GM12878 (cell line): ENCODE data around the gene LRRC3B. TPM values are rescaled to one million over a fixed set of nuclear protein-coding genes. Genes with fewer than 3 reads are reported as not detected.

Experiments used
- ATAC-seq: fragments of 200-7000 bp; cut with Tn5 transposase; 3 replicates; pipeline ENCODE4 v1.9.1; 2020; ENCODE audit warnings: mild to moderate bottlenecking, moderate library complexity
- BruUV-seq: library from RNA; stranded (reverse); fragments of 400-500 nt; replicated peaks from 2 replicates; lab custom pipeline; 2021; lab: Mats Ljungman, UMichigan
- CTCF ChIA-PET: fragments of 300-600 bp; sonication (Branson Sonifier 250); formaldehyde crosslinking; extraction: SDS; loops from one replicate; lab custom pipeline; 2021; ENCODE audit warnings: inconsistent platforms; lab: Yijun Ruan, JAX
- POLR2A ChIA-PET: fragments of 350-600 bp; formaldehyde crosslinking; extraction: SDS; loops from one replicate; lab custom pipeline; 2021; ENCODE audit warnings: inconsistent platforms; lab: Charles Lee
- RAD21 ChIA-PET: fragments of 300-600 bp; sonication (Branson Sonifier 250); formaldehyde crosslinking; loops from one replicate; lab custom pipeline; 2023; ENCODE audit warnings: antibody characterized with exemption; ENCODE audit not compliant: unreplicated experiment; lab: Charles Lee
- SMC1A ChIA-PET: fragments of 300-600 bp; sonication (Branson Sonifier 250); formaldehyde crosslinking; loops from one replicate; lab custom pipeline; 2023; ENCODE audit not compliant: unreplicated experiment, uncharacterized antibody; lab: Charles Lee
- DNase-seq: peaks from one replicate; pipeline ENCODE4 v3.0.0-alpha.2; 2011; ENCODE audit warnings: low read depth, low spot score
- FAIRE-seq: peaks from 3 replicates; lab custom pipeline; 2011; peaks lifted over from hg19 to GRCh38; lab: Jason Lieb, UNC
- H2AFZ ChIP-seq: 2 replicates; pipeline ENCODE4 v1.6.0; 2011; ENCODE audit warnings: low read depth, low read length, control low read depth; ENCODE audit not compliant: control insufficient read depth
- H3K27ac ChIP-seq: 2 replicates; pipeline ENCODE4 v1.5.1; 2011; ENCODE audit warnings: control low read depth; ENCODE audit not compliant: control insufficient read depth, insufficient read depth
- H3K27me3 ChIP-seq, 2 experiments: replicated peaks in 1 of 2; 2 replicates each; pipeline versions ENCODE4 v1.6.0 to v1.6.1; 2011; ENCODE audit warnings: low read length in 1 of 2; ENCODE audit not compliant: control insufficient read depth in 2 of 2, insufficient read depth in 2 of 2
- H3K36me3 ChIP-seq, 2 experiments: 2 replicates each; pipeline ENCODE4 v1.5.1; 2011; ENCODE audit warnings: low read length in 1 of 2; ENCODE audit not compliant: control insufficient read depth in 2 of 2, insufficient read depth in 2 of 2
- H3K4me1 ChIP-seq: 2 replicates; pipeline ENCODE4 v1.6.1; 2011; ENCODE audit warnings: mild to moderate bottlenecking, low read length, moderate library complexity, mixed read lengths; ENCODE audit not compliant: control insufficient read depth, insufficient read depth
- H3K4me2 ChIP-seq: 2 replicates; pipeline ENCODE4 v1.6.0; 2011; ENCODE audit warnings: control low read depth; ENCODE audit not compliant: control insufficient read depth, insufficient read depth
- H3K4me3 ChIP-seq: fragments of 200-600 bp; sonication (generic); 2 replicates; pipeline ENCODE4 v1.5.1; 2016
- H3K79me2 ChIP-seq: 2 replicates; pipeline ENCODE4 v1.6.0; 2011; ENCODE audit warnings: low read length; ENCODE audit not compliant: control insufficient read depth, insufficient read depth
- H3K9ac ChIP-seq: 2 replicates; pipeline ENCODE4 v1.8.0; 2011; ENCODE audit warnings: low read length, control low read depth, mixed read lengths; ENCODE audit not compliant: control insufficient read depth, insufficient read depth
- H3K9me3 ChIP-seq: replicated peaks from 3 replicates; pipeline ENCODE4 v1.5.1; 2011; ENCODE audit warnings: mild to moderate bottlenecking, low read length; ENCODE audit not compliant: control insufficient read depth, insufficient read depth
- H4K20me1 ChIP-seq: 2 replicates; pipeline ENCODE4 v1.6.0; 2011; ENCODE audit not compliant: control insufficient read depth, insufficient read depth
- ASH2L ChIP-seq: fragments of 300-600, 200-600 bp; sonication (generic); IDR thresholded peaks from 2 replicates; pipeline ENCODE4 v1.6.1; 2017; ENCODE audit warnings: low read depth, mild to moderate bottlenecking, borderline replicate concordance
- ATF3 ChIP-seq: IDR thresholded peaks from 2 replicates; pipeline ENCODE4 v1.6.1; 2011; ENCODE audit warnings: low read depth, mild to moderate bottlenecking, low read length, moderate library complexity, borderline replicate concordance; ENCODE audit errors: extremely low read depth
- CHD2 ChIP-seq: IDR thresholded peaks from 2 replicates; pipeline ENCODE4 v1.6.1; 2011; ENCODE audit warnings: low read depth, low read length, improper control_type of control experiment, borderline replicate concordance
- CREB1 ChIP-seq: IDR thresholded peaks from 2 replicates; pipeline ENCODE4 v1.6.1; 2012; ENCODE audit warnings: low read depth, mild to moderate bottlenecking, inconsistent platforms
- CREM ChIP-seq: IDR thresholded peaks from 2 replicates; pipeline ENCODE4 v1.6.1; 2014; ENCODE audit warnings: antibody characterized with exemption, low read depth
- E2F8 ChIP-seq: fragments of 450-650 bp; IDR thresholded peaks from 2 replicates; pipeline ENCODE4 v1.6.1; 2018; ENCODE audit warnings: mild to moderate bottlenecking, low read depth, moderate library complexity; ENCODE audit not compliant: partially characterized antibody
- ETV6 ChIP-seq, 2 experiments: fragments of 450-650 bp in 1 of 2; IDR thresholded peaks in 1 of 2; conservative IDR thresholded peaks in 1 of 2; 2 replicates each; pipeline ENCODE4 v1.6.1; 2014; ENCODE audit warnings: antibody characterized with exemption in 1 of 2, borderline replicate concordance in 1 of 2, low read depth in 1 of 2, mild to moderate bottlenecking in 1 of 2, moderate library complexity in 1 of 2
- HDAC2 ChIP-seq: fragments of 200-600 bp; sonication (generic); IDR thresholded peaks from 2 replicates; pipeline ENCODE4 v1.6.1; 2017
- IRF3 ChIP-seq: fragments of 450-650 bp; IDR thresholded peaks from 2 replicates; pipeline ENCODE4 v1.6.1; 2014; ENCODE audit warnings: mild to moderate bottlenecking
- LARP7 ChIP-seq: fragments of 450-650 bp; IDR thresholded peaks from 2 replicates; pipeline ENCODE4 v1.6.1; 2017; ENCODE audit warnings: mild to moderate bottlenecking
- MYC ChIP-seq: IDR thresholded peaks from 2 replicates; pipeline ENCODE4 v1.6.1; 2011; ENCODE audit warnings: mild to moderate bottlenecking, low read length, moderate library complexity, inconsistent platforms; ENCODE audit not compliant: insufficient read depth, insufficient replicate concordance, insufficient read length, severe bottlenecking
- PML ChIP-seq: IDR thresholded peaks from 2 replicates; pipeline ENCODE4 v1.6.1; 2012; ENCODE audit warnings: low read length, inconsistent platforms
- RCOR1 ChIP-seq: conservative IDR thresholded peaks from 2 replicates; pipeline ENCODE4 v1.6.1; 2012; ENCODE audit warnings: low read depth, low read length, improper control_type of control experiment
- SMC3 ChIP-seq: IDR thresholded peaks from 2 replicates; pipeline ENCODE4 v1.6.1; 2011; ENCODE audit warnings: low read length, improper control_type of control experiment, borderline replicate concordance
- TCF7 ChIP-seq: IDR thresholded peaks from 2 replicates; pipeline ENCODE4 v1.6.1; 2014; ENCODE audit warnings: antibody characterized with exemption, borderline replicate concordance
- WGBS: methylation state at CpG from one replicate; pipeline ENCODE4 v1.1.6; 2016; ENCODE audit warnings: low lambda C conversion rate; ENCODE audit not compliant: insufficient replicate concordance, insufficient coverage; ENCODE audit errors: missing lambda C conversion rate; 5-methylcytosine and 5-hydroxymethylcytosine counted together
- in situ Hi-C: fragments of 300-500 bp; cut with MboI; formaldehyde crosslinking; loops from 9 replicates; pipeline ENCODE4 v1.14.3; 2018; ENCODE audit warnings: mixed read lengths
- intact Hi-C: fragments of 100-400 bp; cut with micrococcal nuclease; formaldehyde crosslinking; loops from one replicate; pipeline ENCODE4 v1.14.2; 2022; ENCODE audit not compliant: unreplicated experiment
- polyA plus RNA-seq, 11 experiments: library from polyadenylated mRNA; depleted of rRNA in 4 of 11; unstranded in 6 of 11; stranded (reverse) in 5 of 11; fragments of >200 nt; fragmentation: Nextera tagmentation in 4 of 11; fragmentation: Illumina TruSeq in 1 of 11; extraction: Ambion mirVana in 4 of 11; extraction: Trizol in 1 of 11; gene quantifications; 1 replicate in 1 of 11; 2 replicates in 10 of 11; pipeline versions ENCODE4 v1.2.1 to v1.2.3, GENCODE V29; 2011 to 2016; ENCODE audit warnings: inconsistent platforms in 2 of 11, missing spikeins in 2 of 11, low read depth in 1 of 11
- total RNA-seq, 4 experiments: library from RNA; depleted of rRNA in 3 of 4; stranded (reverse); fragments of >200 nt in 3 of 4; fragmentation: Illumina TruSeq in 1 of 4; extraction: Trizol in 1 of 4; gene quantifications; 2 replicates each; pipeline versions ENCODE4 v1.2.1 to v1.2.3, GENCODE V29; 2013 to 2021

Gene LRRC3B
- total and polyA plus RNA-seq, 10 of the 15 experiments (the other 5 are each of a cell fraction or from before 2014, with no cell fraction given): not detected

DNA sequence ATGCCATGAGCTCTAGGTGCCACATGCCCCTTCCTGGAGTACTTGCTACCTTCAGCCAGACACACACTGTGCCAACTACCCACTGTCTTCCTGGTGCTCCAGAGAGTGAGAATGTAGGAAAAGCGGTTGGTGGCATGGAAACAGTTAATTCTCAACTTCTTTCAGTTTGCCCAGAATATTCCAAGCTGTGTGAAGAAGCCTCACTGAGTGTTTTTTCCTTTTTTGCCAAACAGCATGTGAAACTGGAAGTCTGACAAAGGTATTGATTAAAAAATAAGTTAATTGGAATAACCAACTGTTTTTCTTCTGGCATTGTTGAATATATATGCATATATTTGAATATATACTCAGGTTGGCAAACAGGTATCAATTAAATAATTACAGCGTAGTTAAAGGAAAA, 52.8 kb downstream of the LRRC3B start:
- no peak overlapping the region for H3K4me2 ChIP-seq
- TF ChIP-seq CREM: no peak
- TF ChIP-seq SMC3: no peak
- no peak for TF ChIP-seq PML
- ChIA-PET POLR2A (no interaction called here), SMC1A (no interaction called here), CTCF (no interaction called here), RAD21 (no interaction called here)
- H3K79me2 ChIP-seq: no peaks in the 10 kb centered on the region
- no peak for DNase-seq
- intact Hi-C loops: no loop called here
- H3K4me1 ChIP-seq: no peaks in the 10 kb centered on the region
- 45% methylated on average over 2 of the region's 2 CpGs for WGBS
- no peak overlapping the region for H3K27ac ChIP-seq
- H3K36me3 ChIP-seq: no peaks in the 10 kb centered on the region
- no peaks in the 10 kb centered on the region for H3K9me3 ChIP-seq
- no peak overlapping the region for H3K4me3 ChIP-seq
- in situ Hi-C loops: no loop called here
- H4K20me1 ChIP-seq: no peaks in the 10 kb centered on the region
- ATAC-seq: no peak
- FAIRE-seq: no peak
- no peak overlapping the region for H2AFZ ChIP-seq
- no peaks in the 10 kb centered on the region for H3K27me3 ChIP-seq
- BruUV-seq: no TSS peak
- no peak overlapping the region for H3K9ac ChIP-seq

- no peak overlapping the region for H3K27ac ChIP-seq
- no peak overlapping the region for H3K4me2 ChIP-seq
- no peaks in the 10 kb centered on the region for H3K36me3 ChIP-seq
- ATAC-seq (no peak), DNase-seq (no peak), FAIRE-seq (no peak)
- H3K9me3 ChIP-seq: no peaks in the 10 kb centered on the region
- no peaks in the 10 kb centered on the region for H3K79me2 ChIP-seq
- H2AFZ ChIP-seq: no peak overlapping the region
- CTCF ChIA-PET: no interaction called here
- no peak overlapping the region for H3K9ac ChIP-seq
- intact Hi-C loops (no loop called here), in situ Hi-C loops (no loop called here)
- no peaks in the 10 kb centered on the region for H4K20me1 ChIP-seq
- RAD21 ChIA-PET: no interaction called here
- H3K4me1 ChIP-seq: no peaks in the 10 kb centered on the region
- POLR2A ChIA-PET: no interaction called here
- H3K27me3 ChIP-seq: no peaks in the 10 kb centered on the region
- WGBS: 15% methylated on average over 2 of the region's 2 CpGs
- BruUV-seq: no TSS peak
- H3K4me3 ChIP-seq: no peak overlapping the region
- SMC1A ChIA-PET: no interaction called here
- TF ChIP-seq CREB1 (no peak), ETV6 (conservative IDR thresholded peaks at IDR 0.05 in 1 of 2, IDR thresholded peaks at IDR 0.05 in 1 of 2; ENCODE audit: borderline replicate concordance in 1 of 2, low read depth in 1 of 2) (no peak), MYC (no peak), TCF7 (no peak), E2F8 (no peak), ASH2L (no peak), ATF3 (no peak), LARP7 (no peak), HDAC2 (no peak), IRF3 (no peak), CHD2 (no peak), RCOR1 (no peak)
Observed at GRCh38 chr3:26681632-26682031, 59.1 kb downstream of the LRRC3B start.
